ENCODE data around the gene ACKR2. TPM values are rescaled to one million over a fixed set of nuclear protein-coding genes. Genes with fewer than 3 reads are reported as not detected.

The ACKR2 gene
- total and polyA plus RNA-seq, 3 donors from 2014 or later: 2.7 to 7.8 (median 3.4) TPM

DNA sequence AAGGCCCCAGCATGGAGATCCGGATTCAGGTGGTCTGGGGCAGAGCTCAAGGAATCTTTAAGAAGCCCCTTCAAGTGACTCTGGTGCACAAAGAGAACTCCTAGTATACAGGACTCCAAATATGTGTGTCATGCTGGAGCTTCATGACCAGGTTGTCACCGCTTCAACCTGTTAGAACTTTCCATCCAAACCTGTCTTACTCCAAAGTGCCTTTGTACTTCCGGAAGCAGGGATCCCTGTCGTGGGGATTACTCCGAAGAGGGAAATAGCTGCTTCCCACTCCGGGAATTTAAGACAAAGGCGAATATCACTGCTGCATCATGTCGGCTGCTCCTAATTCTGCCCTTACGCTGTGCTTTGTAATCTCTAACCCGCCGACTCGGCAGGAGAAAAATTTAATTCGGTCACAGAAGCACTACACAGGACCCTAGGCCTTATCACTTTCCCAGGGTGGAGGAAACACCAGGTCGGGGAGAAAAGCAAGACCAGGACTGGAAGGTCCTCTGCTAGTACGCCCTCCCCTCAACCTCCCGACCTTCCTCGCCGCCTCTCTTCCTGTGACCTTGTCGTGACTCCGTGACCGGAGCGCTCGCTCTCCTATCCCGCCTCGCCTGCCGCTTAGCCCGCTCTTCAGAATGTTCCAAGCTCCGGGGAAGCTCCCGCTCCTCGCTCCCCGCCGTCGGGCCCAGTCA lies 5.7 kb upstream of the ACKR2 start:
- intact Hi-C loops (cut with DNase I; ENCODE audit: low total_unique reads): no loop called here
- DNase-seq: peak; percentile 57
- H3K27me3 ChIP-seq: no peaks in the 10 kb centered on the region
- no peaks in the 10 kb centered on the region for H3K9me3 ChIP-seq
- H3K36me3 ChIP-seq (ENCODE audit: low read depth, missing control alignments): no peaks in the 10 kb centered on the region
- H3K4me1 ChIP-seq: peaks cover 15% of the 10 kb centered on the region
- no peak for TF ChIP-seq POLR2A (IDR thresholded peaks at IDR 0.05)
- TF ChIP-seq, protein P1, sequence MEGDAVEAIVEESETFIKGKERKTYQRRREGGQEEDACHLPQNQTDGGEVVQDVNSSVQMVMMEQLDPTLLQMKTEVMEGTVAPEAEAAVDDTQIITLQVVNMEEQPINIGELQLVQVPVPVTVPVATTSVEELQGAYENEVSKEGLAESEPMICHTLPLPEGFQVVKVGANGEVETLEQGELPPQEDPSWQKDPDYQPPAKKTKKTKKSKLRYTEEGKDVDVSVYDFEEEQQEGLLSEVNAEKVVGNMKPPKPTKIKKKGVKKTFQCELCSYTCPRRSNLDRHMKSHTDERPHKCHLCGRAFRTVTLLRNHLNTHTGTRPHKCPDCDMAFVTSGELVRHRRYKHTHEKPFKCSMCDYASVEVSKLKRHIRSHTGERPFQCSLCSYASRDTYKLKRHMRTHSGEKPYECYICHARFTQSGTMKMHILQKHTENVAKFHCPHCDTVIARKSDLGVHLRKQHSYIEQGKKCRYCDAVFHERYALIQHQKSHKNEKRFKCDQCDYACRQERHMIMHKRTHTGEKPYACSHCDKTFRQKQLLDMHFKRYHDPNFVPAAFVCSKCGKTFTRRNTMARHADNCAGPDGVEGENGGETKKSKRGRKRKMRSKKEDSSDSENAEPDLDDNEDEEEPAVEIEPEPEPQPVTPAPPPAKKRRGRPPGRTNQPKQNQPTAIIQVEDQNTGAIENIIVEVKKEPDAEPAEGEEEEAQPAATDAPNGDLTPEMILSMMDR (IDR thresholded peaks at IDR 0.05): no peak
- WGBS, 2 donors: 1% methylated on average over 25 to 33 of the region's 33 CpGs
- H3K4me3 ChIP-seq: peak overlapping the region; percentile 86 to 90
- peak overlapping the region; percentile 93 to 95 for H3K27ac ChIP-seq

DNA sequence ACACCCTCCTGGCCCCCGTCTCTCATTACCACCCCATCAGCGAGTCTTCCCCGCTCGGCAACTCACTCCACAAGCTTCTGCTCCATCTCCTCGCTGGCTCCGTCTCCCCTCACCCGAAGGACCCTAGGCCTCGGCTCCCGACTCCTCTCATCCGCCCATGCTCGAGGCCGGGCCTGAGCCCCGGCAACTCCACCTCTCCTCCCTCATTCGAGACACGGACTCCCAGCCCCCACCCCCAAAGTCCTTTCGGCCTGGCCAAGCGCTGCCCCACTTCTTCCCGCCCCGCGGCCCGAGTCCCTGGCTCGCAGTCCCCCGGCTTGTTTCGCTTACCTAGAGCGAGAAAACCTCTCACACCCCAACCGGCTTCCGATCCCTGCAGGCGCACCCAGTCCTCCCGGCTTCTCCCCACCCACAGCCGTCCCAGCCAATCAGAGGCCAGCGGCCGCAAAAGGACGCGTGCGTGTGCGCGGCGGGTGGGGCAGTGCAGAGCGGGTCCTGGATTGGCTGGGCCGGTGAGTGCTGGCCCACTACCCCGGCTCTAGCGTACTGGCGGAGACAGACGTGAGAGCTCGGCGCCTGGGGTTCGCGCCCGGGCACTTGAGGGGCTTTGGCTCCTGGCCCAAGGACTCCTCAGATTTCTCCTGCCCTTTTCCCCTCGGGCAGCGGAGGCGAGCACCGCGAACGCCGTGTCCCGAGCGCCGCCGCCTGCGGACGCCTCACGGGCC lies 5.0 kb upstream of the ACKR2 start, which contains the start of gene HIGD1A:
HIGD1A (minus strand) TSS at position 385 of the 725 bp plus-strand sequence. CDS start 10,237 bp downstream, outside the sequence.
- intact Hi-C loops (cut with DNase I; ENCODE audit: low total_unique reads): no loop called here
- peak; percentile 98 for DNase-seq
- Histone ChIP-seq H3K27ac (peak within 1 kb of the TSS; percentile 93 to 95), H3K27me3 (no peaks in the 10 kb centered on the region), H3K4me1 (peaks cover 15% of the 10 kb centered on the region), H3K36me3 (ENCODE audit: low read depth, missing control alignments) (no peaks in the 10 kb centered on the region), H3K4me3 (peak within 1 kb of the TSS; percentile 86 to 90), H3K9me3 (no peaks in the 10 kb centered on the region)
- WGBS, 2 donors: 0% methylated on average over 18 to 63 of the region's 63 CpGs
- peak; percentile 76 for TF ChIP-seq POLR2A (IDR thresholded peaks at IDR 0.05)
- TF ChIP-seq, protein P1 (IDR thresholded peaks at IDR 0.05): peak in 1 of 3 experiments; percentile 14

DNA sequence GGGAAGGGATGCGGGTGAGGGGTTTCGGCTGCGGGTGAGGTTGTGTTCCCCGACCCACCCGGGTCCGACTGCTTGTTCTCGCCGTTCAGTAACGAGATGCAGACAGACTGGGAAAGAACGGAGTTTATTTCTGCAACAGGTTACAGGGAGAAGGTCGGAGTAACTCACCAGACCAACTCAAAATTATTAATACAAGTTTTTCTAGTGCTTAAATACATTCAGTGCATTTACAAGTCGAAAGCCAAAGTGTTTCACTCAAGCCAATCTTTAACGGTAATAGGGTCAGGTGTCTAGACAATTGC lies 4.5 kb upstream of the ACKR2 start:
- Histone ChIP-seq H3K4me3 (peak overlapping the region; percentile 86 to 90), H3K27ac (peak overlapping the region; percentile 93 to 95), H3K4me1 (peaks cover 15% of the 10 kb centered on the region), H3K9me3 (no peaks in the 10 kb centered on the region), H3K36me3 (ENCODE audit: low read depth, missing control alignments) (no peaks in the 10 kb centered on the region), H3K27me3 (no peaks in the 10 kb centered on the region)
- no peak for TF ChIP-seq POLR2A (IDR thresholded peaks at IDR 0.05)
- TF ChIP-seq, protein P1 (IDR thresholded peaks at IDR 0.05): no peak
- 0% methylated on average over 8 to 13 of the region's 13 CpGs for WGBS, 2 donors
- intact Hi-C loops (cut with DNase I; ENCODE audit: low total_unique reads): no loop called here
- no peak for DNase-seq

DNA sequence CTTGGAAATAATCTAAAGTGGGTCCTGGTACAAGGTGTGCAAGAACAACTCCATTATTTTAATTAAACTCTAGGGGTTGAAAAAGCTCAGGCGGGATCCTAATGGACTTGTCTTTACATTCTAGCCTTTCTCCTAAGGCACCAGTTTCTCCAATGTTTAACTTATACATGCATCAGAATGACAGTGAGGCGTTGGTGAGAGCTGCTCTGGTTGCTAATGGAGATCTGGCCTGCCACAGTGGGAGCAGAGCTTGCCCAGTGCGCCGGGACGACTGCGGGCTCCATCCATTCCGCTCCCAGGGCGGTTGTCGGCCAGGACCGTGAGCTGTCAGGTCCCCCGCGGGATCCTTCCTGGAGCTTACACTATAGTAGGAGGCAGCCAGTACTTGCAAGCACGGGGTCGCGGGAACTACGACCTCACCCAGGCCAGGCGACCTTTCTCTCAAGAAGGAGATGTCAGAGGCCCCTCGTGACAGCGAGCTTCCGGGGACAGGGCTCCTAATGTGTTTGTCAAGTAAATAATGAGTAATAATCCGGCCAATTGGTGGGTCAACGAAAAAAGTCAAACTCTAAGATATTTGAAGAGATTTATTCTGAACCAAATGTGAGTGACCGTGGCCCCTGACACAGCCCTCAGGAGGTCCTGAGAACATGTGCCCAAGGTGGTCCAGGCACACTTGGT lies 4.0 kb upstream of the ACKR2 start:
- DNase-seq: peak; percentile 42
- Histone ChIP-seq H3K27me3 (no peaks in the 10 kb centered on the region), H3K4me1 (peaks cover 15% of the 10 kb centered on the region), H3K9me3 (no peaks in the 10 kb centered on the region), H3K4me3 (peak overlapping the region; percentile 86 to 90), H3K27ac (peak overlapping the region in 1 of 2 donors; percentile 95), H3K36me3 (ENCODE audit: low read depth, missing control alignments) (no peaks in the 10 kb centered on the region)
- 32 to 45% methylated on average over 11 to 23 of the region's 23 CpGs for WGBS, 2 donors
- intact Hi-C loops (cut with DNase I; ENCODE audit: low total_unique reads): no loop called here
- TF ChIP-seq, protein P1 (IDR thresholded peaks at IDR 0.05): no peak

Measured in testis (tissue), 3 donors.